ENCODE data around the gene TNFSF15. TPM values are rescaled to one million over a fixed set of nuclear protein-coding genes. Genes with fewer than 3 reads are reported as not detected.

TNFSF15 gene
- total RNA-seq, 1 donor from 2014 or later = not detected

- Histone ChIP-seq H3K9ac (no peak overlapping the region), H3F3A (ENCODE audit: low read depth) (no peaks in the 10 kb centered on the region), H3K4me3 (no peak overlapping the region), H3K27me3 (no peaks in the 10 kb centered on the region), H3K79me2 (ENCODE audit: low read depth) (no peaks in the 10 kb centered on the region), H3K9me3 (ENCODE audit: low read depth) (no peaks in the 10 kb centered on the region), H3K4me2 (no peak overlapping the region), H4K20me1 (ENCODE audit: low read depth) (no peaks in the 10 kb centered on the region), H3K36me3 (no peaks in the 10 kb centered on the region), H3K27ac (no peak overlapping the region), H2AFZ (replicated peaks) (no peak overlapping the region), H3K4me1 (peaks cover 5% of the 10 kb centered on the region)
- Mint-ChIP-seq H3K27me3 (ENCODE audit: insufficient read depth, low read depth) (peaks cover 2% of the 10 kb centered on the region), H3K9me3 (no peaks in the 10 kb centered on the region), H3K4me3 (no peak overlapping the region), H3K27ac (no peak overlapping the region), H3K36me3 (no peaks in the 10 kb centered on the region), H3K4me1 (peaks cover 3% of the 10 kb centered on the region)
- TF ChIP-seq CTCF (IDR thresholded peaks at IDR 0.05) = no peak
- TF ChIP-seq EZH2phosphoT487 (IDR thresholded peaks at IDR 0.05) = no peak
- no peak for TF ChIP-seq EZH2 (IDR thresholded peaks at IDR 0.05)
- no peak for DNase-seq (ENCODE audit: low spot score)
These were observed 8.0 kb upstream of the TNFSF15 start for GRCh38 chr9:114813717-114814418.

- no peaks in the 10 kb centered on the region for H3K9me3 ChIP-seq (ENCODE audit: low read depth)
- H3K27me3 Mint-ChIP-seq (ENCODE audit: insufficient read depth, low read depth) = peaks cover 2% of the 10 kb centered on the region
- H3K4me1 ChIP-seq = peaks cover 4% of the 10 kb centered on the region
- no peaks in the 10 kb centered on the region for H3K27me3 ChIP-seq
- H3K79me2 ChIP-seq (ENCODE audit: low read depth) = no peaks in the 10 kb centered on the region
- H3K27ac Mint-ChIP-seq = no peak overlapping the region
- H3K36me3 Mint-ChIP-seq = no peaks in the 10 kb centered on the region
- no peak overlapping the region for H2AFZ ChIP-seq (replicated peaks)
- no peaks in the 10 kb centered on the region for H4K20me1 ChIP-seq (ENCODE audit: low read depth)
- H3F3A ChIP-seq (ENCODE audit: low read depth) = no peaks in the 10 kb centered on the region
- H3K4me3 ChIP-seq = no peak overlapping the region
- TF ChIP-seq EZH2phosphoT487 (IDR thresholded peaks at IDR 0.05) (no peak), CTCF (IDR thresholded peaks at IDR 0.05) (no peak), EZH2 (IDR thresholded peaks at IDR 0.05) (no peak)
- H3K4me1 Mint-ChIP-seq = peaks cover 3% of the 10 kb centered on the region
- DNase-seq (ENCODE audit: low spot score) = no peak
- no peak overlapping the region for H3K4me3 Mint-ChIP-seq
- no peaks in the 10 kb centered on the region for H3K36me3 ChIP-seq
- no peak overlapping the region for H3K9ac ChIP-seq
- no peaks in the 10 kb centered on the region for H3K9me3 Mint-ChIP-seq
- no peak overlapping the region for H3K27ac ChIP-seq
- H3K4me2 ChIP-seq = no peak overlapping the region
These were observed 6.3 kb upstream of the TNFSF15 start for GRCh38 chr9:114811966-114812636.

GRCh38 chr9:114811301-114811700, 5.5 kb upstream of the TNFSF15 start:
- peaks cover under 1% of the 10 kb centered on the region for H3K4me1 Mint-ChIP-seq
- Histone ChIP-seq H4K20me1 (ENCODE audit: low read depth) (no peaks in the 10 kb centered on the region), H3K36me3 (no peaks in the 10 kb centered on the region), H3K79me2 (ENCODE audit: low read depth) (no peaks in the 10 kb centered on the region), H2AFZ (replicated peaks) (no peak overlapping the region), H3F3A (ENCODE audit: low read depth) (no peaks in the 10 kb centered on the region), H3K4me1 (no peaks in the 10 kb centered on the region), H3K27me3 (no peaks in the 10 kb centered on the region), H3K4me2 (no peak overlapping the region), H3K4me3 (no peak overlapping the region), H3K9ac (no peak overlapping the region), H3K9me3 (ENCODE audit: low read depth) (no peaks in the 10 kb centered on the region), H3K27ac (no peak overlapping the region)
- H3K4me3 Mint-ChIP-seq = no peak overlapping the region
- TF ChIP-seq EZH2phosphoT487 (IDR thresholded peaks at IDR 0.05) (no peak), CTCF (IDR thresholded peaks at IDR 0.05) (no peak), EZH2 (IDR thresholded peaks at IDR 0.05) (no peak)
- no peaks in the 10 kb centered on the region for H3K36me3 Mint-ChIP-seq
- H3K27me3 Mint-ChIP-seq (ENCODE audit: insufficient read depth, low read depth) = no peaks in the 10 kb centered on the region
- H3K9me3 Mint-ChIP-seq = no peaks in the 10 kb centered on the region
- H3K27ac Mint-ChIP-seq = no peak overlapping the region
- DNase-seq (ENCODE audit: low spot score) = no peak

All from neural progenitor cell (in vitro differentiated cells).